ENCODE results near the gene ANGEL1. TPM values are rescaled to one million over a fixed set of nuclear protein-coding genes. Genes with fewer than 3 reads are reported as not detected.

Gene ANGEL1
- polyA plus RNA-seq, 3 donors, result 8.1 to 10.4 (median 8.5) TPM

DNA sequence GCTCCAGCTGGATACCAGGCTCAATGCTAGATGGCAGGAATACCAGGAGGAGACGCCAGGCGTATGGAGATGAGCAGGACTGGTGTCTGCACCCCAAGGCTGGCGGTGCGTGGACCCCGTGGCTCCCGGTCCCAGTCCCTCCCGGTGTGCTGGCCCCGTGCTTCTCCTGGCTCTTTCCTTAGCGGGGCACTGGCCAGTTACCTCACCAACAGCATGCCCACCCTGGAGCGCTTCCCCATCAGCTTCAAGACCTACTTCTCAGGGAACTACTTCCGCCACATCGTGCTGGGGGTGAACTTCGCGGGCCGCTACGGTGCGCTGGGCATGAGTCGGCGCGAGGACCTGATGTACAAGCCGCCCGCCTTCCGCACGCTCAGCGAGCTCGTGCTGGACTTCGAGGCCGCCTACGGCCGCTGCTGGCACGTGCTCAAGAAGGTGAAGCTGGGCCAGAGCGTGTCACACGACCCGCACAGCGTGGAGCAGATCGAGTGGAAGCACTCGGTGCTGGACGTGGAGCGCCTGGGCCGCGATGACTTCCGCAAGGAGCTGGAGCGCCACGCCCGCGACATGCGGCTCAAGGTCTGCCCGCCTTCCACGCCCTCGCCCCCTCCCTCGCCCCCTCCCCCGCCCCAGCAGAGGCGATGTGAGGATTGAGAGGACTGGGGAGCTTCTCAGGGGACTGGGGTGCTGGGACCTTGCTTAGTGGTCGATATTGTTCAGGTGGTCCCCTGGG, 36.8 kb downstream of the ANGEL1 start:
- no peaks in the 10 kb centered on the region for H3K27me3 ChIP-seq (ENCODE audit: control insufficient read depth in 2 of 2, insufficient read depth in 2 of 2, low read length in 2 of 2)
- H3K27ac ChIP-seq (ENCODE audit: low read depth in 1 of 2, low read length in 2 of 2), result peak overlapping the region in 1 of 2 donors; percentile 27
- no peaks in the 10 kb centered on the region for H4K20me1 ChIP-seq (ENCODE audit: insufficient read depth, low read length)
- H3K79me2 ChIP-seq (ENCODE audit: insufficient read depth, low read length), result no peaks in the 10 kb centered on the region
- peaks cover 60% of the 10 kb centered on the region for H3K4me1 Mint-ChIP-seq
- intact Hi-C loops (cut with micrococcal nuclease), result no loop called here
- no peak overlapping the region for H3K4me2 ChIP-seq (replicated peaks; ENCODE audit: extremely low read depth, low read length, poor library complexity, severe bottlenecking)
- WGBS (ENCODE audit: insufficient coverage), result 97% methylated on average over 48 of the region's 54 CpGs
- no peak overlapping the region for H3K4me3 ChIP-seq (replicated peaks in 1 of 3; ENCODE audit: low read depth in 2 of 3, low read length in 3 of 3)
- H3K4me1 ChIP-seq (ENCODE audit: control insufficient read depth in 1 of 2, insufficient read depth in 2 of 2, low read length in 2 of 2), result peaks cover 49 to 64% of the 10 kb centered on the region in 2 donors
- peaks cover 28 to 39% of the 10 kb centered on the region in 2 donors for H3K36me3 Mint-ChIP-seq
- H3K27ac Mint-ChIP-seq, result peak overlapping the region in 4 of 7 donors; percentile 78 to 96 (median 88)
- no peak for DNase-seq
- TF ChIP-seq, protein P1, sequence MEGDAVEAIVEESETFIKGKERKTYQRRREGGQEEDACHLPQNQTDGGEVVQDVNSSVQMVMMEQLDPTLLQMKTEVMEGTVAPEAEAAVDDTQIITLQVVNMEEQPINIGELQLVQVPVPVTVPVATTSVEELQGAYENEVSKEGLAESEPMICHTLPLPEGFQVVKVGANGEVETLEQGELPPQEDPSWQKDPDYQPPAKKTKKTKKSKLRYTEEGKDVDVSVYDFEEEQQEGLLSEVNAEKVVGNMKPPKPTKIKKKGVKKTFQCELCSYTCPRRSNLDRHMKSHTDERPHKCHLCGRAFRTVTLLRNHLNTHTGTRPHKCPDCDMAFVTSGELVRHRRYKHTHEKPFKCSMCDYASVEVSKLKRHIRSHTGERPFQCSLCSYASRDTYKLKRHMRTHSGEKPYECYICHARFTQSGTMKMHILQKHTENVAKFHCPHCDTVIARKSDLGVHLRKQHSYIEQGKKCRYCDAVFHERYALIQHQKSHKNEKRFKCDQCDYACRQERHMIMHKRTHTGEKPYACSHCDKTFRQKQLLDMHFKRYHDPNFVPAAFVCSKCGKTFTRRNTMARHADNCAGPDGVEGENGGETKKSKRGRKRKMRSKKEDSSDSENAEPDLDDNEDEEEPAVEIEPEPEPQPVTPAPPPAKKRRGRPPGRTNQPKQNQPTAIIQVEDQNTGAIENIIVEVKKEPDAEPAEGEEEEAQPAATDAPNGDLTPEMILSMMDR (IDR thresholded peaks at IDR 0.05), result no peak
- no peak overlapping the region for H2AFZ ChIP-seq (ENCODE audit: insufficient read depth, low read depth, low read length, poor library complexity, severe bottlenecking)
- peaks cover 0 to 1% (median 0%) of the 10 kb centered on the region in 3 donors for H3K27me3 Mint-ChIP-seq (ENCODE audit: low read depth in 3 of 3)
- H3K4me3 Mint-ChIP-seq, result no peak overlapping the region
- no peaks in the 10 kb centered on the region for H3K9me3 ChIP-seq (replicated peaks in 1 of 2; ENCODE audit: control insufficient read depth in 1 of 2, insufficient read depth in 1 of 2, low read length in 2 of 2)
- no peak overlapping the region for H3K9ac ChIP-seq (ENCODE audit: insufficient read depth, low read length, poor library complexity, severe bottlenecking)
- H3K9me3 Mint-ChIP-seq, result peaks cover 0 to 2% (median 0%) of the 10 kb centered on the region in 7 donors
- peaks cover 6 to 17% of the 10 kb centered on the region in 2 donors for H3K36me3 ChIP-seq (replicated peaks in 1 of 2; ENCODE audit: control insufficient read depth in 1 of 2, insufficient read depth in 2 of 2, low read length in 2 of 2)

DNA sequence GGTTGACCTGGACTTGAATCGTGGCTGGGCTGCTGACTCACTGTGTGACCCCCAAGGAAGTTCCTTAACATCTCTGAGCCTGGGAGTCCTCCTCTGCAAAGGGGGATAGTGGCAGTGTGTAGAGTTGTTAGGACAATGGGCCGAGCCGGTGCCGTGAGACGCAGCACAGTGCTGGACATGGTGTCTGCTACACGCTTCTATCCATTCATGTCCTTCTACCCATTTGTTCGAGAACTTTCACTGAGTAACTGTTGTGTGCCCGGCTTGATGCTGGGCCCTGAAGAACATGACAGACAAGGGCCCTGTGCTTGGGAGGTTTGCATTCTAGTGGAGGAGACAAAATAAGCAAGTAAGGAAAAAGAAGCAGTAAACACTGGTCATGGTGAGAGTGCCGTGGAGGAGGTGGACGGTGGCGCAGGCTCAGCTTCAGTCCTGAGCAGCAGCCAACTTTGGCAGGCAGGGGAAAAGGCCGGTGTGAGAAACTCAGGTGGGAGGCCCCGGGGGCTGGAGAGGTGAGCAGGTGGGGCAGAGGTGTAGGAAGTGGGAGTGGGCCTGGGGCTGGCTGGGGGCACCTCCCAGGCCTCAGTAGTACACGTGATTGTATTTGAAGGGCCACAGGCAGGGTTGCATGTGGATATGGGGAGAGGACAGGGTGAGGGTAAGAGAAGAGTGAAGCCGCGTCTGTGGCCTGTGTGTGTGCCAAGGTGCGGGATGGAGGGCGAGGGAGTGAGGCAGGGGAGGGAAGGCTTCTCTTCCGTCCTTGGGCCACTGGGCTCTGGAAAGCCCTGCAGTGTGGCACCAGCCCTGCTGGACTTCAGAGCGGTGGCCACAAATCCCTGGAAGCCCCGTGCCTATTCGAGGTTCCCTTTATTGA, 37.6 kb downstream of the ANGEL1 start:
- Histone ChIP-seq H3K4me2 (replicated peaks; ENCODE audit: extremely low read depth, low read length, poor library complexity, severe bottlenecking) (no peak overlapping the region), H3K27ac (ENCODE audit: low read depth in 1 of 2, low read length in 2 of 2) (peak overlapping the region in 1 of 2 donors; percentile 95), H4K20me1 (ENCODE audit: insufficient read depth, low read length) (no peaks in the 10 kb centered on the region), H3K9me3 (replicated peaks in 1 of 2; ENCODE audit: control insufficient read depth in 1 of 2, insufficient read depth in 1 of 2, low read length in 2 of 2) (no peaks in the 10 kb centered on the region), H3K79me2 (ENCODE audit: insufficient read depth, low read length) (no peaks in the 10 kb centered on the region), H3K27me3 (ENCODE audit: control insufficient read depth in 2 of 2, insufficient read depth in 2 of 2, low read length in 2 of 2) (no peaks in the 10 kb centered on the region), H3K4me3 (replicated peaks in 1 of 3; ENCODE audit: low read depth in 2 of 3, low read length in 3 of 3) (no peak overlapping the region), H3K9ac (ENCODE audit: insufficient read depth, low read length, poor library complexity, severe bottlenecking) (no peak overlapping the region), H2AFZ (ENCODE audit: insufficient read depth, low read depth, low read length, poor library complexity, severe bottlenecking) (no peak overlapping the region), H3K36me3 (replicated peaks in 1 of 2; ENCODE audit: control insufficient read depth in 1 of 2, insufficient read depth in 2 of 2, low read length in 2 of 2) (peaks cover 4 to 9% of the 10 kb centered on the region in 2 donors), H3K4me1 (ENCODE audit: control insufficient read depth in 1 of 2, insufficient read depth in 2 of 2, low read length in 2 of 2) (peaks cover 50 to 66% of the 10 kb centered on the region in 2 donors)
- no peak for DNase-seq
- peaks cover 0 to 2% (median 0%) of the 10 kb centered on the region in 7 donors for H3K9me3 Mint-ChIP-seq
- peaks cover 62% of the 10 kb centered on the region for H3K4me1 Mint-ChIP-seq
- TF ChIP-seq, protein P1 (IDR thresholded peaks at IDR 0.05), result no peak
- H3K36me3 Mint-ChIP-seq, result peaks cover 23 to 33% of the 10 kb centered on the region in 2 donors
- WGBS (ENCODE audit: insufficient coverage), result 86% methylated on average over 13 of the region's 22 CpGs
- intact Hi-C loops (cut with micrococcal nuclease), result loop anchor here in 1 of 2 donors (5.0 kb wide), 1 partner anchor 53 kb away; no protein-coding TSS in a partner anchor
- peaks cover 0 to 1% (median 0%) of the 10 kb centered on the region in 3 donors for H3K27me3 Mint-ChIP-seq (ENCODE audit: low read depth in 3 of 3)
- no peak overlapping the region for H3K4me3 Mint-ChIP-seq
- peak overlapping the region; percentile 64 to 96 (median 89) for H3K27ac Mint-ChIP-seq
